Measurements from ENCODE around the gene RHOV.
A peak's percentile ranks its signal among the peaks of the same experiment; 100 is the strongest.

Gene RHOV

GRCh38 chr15:40845036-40845435 is 29.0 kb downstream of the RHOV start:
- no peak for DNase-seq (ENCODE audit: low spot score)

GRCh38 chr15:40844696-40845030 is 29.4 kb downstream of the RHOV start:
- peak; percentile 23 for DNase-seq (ENCODE audit: low spot score)

- DNase-seq (ENCODE audit: low spot score), result peak; percentile 35
Observed at GRCh38 chr15:40843885-40844695, 29.9 kb downstream of the RHOV start, which contains the start of gene SPINT1. Gene SPINT1 (plus strand): TSS chr15:40844048. CDS start chr15:40844555, 507 bp downstream.

GRCh38 chr15:40843261-40843884 is 30.7 kb downstream of the RHOV start:
- no peak for DNase-seq (ENCODE audit: low spot score)

- DNase-seq (ENCODE audit: low spot score), result no peak
Observed at GRCh38 chr15:40841741-40842140, 32.3 kb downstream of the RHOV start.

- no peak for DNase-seq (ENCODE audit: low spot score)
Observed at GRCh38 chr15:40838756-40839155, 35.3 kb downstream of the RHOV start.

- no peak for DNase-seq (ENCODE audit: low spot score)
Observed at GRCh38 chr15:40836020-40836419, 38.0 kb downstream of the RHOV start.

- no peak for DNase-seq (ENCODE audit: low spot score)
Observed at GRCh38 chr15:40832903-40833302, 41.1 kb downstream of the RHOV start.

- no peak for DNase-seq (ENCODE audit: low spot score)
Observed at GRCh38 chr15:40831861-40832260, 42.2 kb downstream of the RHOV start.

- no peak for DNase-seq (ENCODE audit: low spot score)
Observed at GRCh38 chr15:40830884-40831283, 43.1 kb downstream of the RHOV start.

- no peak for DNase-seq (ENCODE audit: low spot score)
Observed at GRCh38 chr15:40829115-40829514, 44.9 kb downstream of the RHOV start.

- no peak for DNase-seq (ENCODE audit: low spot score)
Observed at GRCh38 chr15:40828447-40829036, 45.5 kb downstream of the RHOV start, which contains the start of gene PPP1R14D. Gene PPP1R14D (minus strand): TSS chr15:40828708. CDS start chr15:40828641, 67 bp downstream.

- DNase-seq (ENCODE audit: low spot score), result no peak
Observed at GRCh38 chr15:40826423-40827075, 47.5 kb downstream of the RHOV start.

- DNase-seq (ENCODE audit: low spot score), result no peak
Observed at GRCh38 chr15:40825661-40826422, 48.2 kb downstream of the RHOV start.

GRCh38 chr15:40823572-40824343 is 50.3 kb downstream of the RHOV start:
- DNase-seq (ENCODE audit: low spot score), result no peak
